ENCODE measurements around the gene FERMT3.
A peak's percentile ranks its signal among the peaks of the same experiment; 100 is the strongest.

The FERMT3 gene

DNA sequence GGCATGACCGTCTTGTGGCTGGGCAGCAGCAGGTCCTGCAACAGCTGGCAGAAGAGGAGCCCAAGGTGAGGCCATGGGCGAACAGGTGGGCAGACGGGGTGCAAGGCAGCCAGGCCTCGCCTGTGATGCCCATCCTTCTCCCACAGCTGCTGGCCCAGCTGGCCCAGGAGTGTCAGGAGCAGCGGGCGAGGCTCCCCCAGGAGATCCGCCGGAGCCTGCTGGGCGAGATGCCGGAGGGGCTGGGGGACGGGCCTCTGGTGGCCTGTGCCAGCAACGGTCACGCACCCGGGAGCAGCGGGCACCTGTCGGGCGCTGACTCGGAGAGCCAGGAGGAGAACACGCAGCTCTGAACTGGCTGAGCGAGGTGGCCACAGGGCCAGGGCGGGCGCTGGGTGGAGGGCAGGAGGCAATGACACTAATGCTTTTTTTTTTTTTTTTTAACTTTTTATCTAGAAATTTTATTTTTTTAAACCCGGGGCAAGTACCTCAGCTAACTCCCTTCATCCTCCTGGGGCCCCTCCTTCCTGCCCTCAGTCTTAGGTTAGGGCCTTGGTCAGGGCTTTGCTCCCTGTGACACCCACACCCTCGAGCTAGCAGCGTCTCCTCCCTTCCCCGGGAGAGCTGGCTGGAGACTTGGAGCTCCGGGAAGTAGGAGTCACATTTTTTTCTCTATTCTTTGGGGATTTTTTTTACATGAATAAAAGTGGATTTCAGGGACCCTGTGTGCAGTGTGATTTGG is 60.9 kb downstream of the FERMT3 start:
- DNase-seq, result no peak

DNA sequence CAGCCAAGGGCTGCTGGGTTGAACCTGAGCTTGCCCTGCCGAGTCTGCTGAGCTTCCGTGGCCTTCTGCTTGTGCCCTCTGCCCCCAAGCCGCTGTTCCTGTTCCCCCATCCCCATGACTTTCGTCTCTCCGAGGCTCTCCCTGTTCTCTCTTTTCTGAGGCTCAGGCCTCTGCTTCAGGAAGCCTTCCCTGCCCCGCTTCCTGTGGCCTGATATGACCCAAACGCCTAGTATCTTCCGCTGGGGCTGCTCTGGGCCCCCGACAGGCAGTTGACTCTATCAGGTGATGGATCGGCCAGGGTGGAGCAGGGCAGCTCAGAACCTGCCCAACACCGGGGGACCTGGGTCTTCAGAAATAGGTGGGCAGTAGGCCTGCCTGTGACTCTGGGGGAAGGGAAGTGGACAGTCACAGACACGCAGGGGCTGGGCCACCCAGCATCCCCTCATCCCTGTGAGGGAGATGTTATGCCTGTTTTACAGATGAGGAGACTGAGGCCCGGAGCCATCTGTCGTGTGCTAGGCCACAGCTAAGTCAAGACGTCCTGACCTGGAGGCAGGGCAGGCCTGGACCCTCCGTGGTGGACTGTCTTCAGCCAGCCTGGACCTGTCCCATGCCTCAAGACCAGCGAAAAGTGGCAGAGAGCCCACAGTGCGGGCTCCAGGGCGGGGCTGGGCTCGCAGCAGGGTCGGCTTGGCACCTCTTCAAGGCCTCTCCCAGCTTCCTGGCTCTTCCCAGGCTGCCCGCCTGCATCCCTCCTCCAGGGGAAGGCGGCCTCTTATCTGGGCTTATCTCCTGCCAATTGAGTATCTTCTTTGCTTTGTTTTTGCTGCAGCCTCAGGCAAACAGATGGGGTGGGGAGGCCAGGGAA is 61.7 kb downstream of the FERMT3 start:
- DNase-seq, result peak; percentile 71

DNA sequence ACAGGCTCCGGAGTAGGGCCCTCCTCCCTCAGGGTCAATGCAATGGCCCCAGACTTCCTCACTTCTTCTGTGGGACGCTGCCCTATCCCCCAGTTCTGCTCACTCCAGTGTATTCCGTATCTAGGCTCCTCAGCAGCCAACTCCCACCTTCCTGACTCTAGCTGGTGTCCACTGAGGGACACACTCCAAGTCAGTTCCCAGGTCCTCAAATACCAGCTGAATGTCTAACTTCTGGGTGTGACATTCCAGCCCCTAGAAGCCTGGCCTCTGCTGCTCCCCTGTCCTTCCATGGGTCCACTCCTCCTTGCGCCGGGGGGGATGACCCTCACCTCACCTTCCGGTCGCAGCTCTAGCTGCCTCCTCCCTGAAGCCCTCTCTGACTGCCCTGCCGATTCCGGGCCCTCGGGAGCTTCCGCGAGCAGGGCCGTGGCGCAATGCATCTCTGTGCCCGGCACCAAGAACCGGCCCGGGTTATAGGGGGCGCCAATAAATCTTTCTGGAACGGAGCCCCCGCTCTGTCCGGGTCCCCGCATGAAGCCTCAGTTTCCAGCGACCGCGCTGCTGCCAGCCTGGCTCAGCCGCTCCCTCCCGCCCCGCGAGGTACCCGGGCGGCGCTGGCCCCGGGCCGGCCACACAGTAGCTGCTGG is 62.5 kb downstream of the FERMT3 start:
- peak; percentile 67 for DNase-seq

DNA sequence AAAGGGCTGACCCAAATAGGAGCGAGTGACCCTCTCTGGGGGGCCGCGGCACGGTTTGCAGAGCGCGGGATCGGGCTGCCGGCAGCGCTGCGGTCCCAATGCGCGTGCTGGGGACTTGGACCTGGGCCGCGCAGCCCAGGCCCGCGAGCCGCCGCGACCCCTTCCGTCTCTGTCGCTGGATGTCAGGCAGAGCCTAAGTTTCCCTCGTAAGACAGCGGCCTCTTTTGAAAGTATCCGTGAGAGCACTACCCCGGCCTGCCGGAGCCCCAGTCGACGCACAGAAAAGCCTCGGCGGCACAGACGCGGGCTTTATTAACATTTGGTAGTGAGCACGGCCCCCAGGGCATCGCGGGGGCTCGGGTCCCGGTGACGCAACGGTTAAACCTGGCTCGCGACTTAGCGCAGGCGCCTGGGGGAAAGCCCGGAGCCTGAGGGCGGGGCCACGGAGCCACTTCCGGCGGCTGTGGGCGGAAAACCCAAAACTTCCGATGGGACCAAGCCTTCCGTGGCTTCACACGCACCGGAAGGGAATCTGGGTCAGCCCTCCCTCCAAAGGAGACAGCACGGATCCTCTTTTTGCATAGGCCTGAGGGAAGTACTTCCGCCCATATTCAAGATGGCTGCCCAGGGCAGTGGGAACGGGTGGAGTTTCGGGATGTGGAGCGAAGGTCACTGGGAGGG is 63.2 kb downstream of the FERMT3 start:
- DNase-seq, result peak; percentile 99
